SU-DHL-6 (cell line): ENCODE data around the gene NLRP3.

Experiments used
- H2AFZ ChIP-seq: fragments of 200-600 bp; sonication (generic); 2 replicates; pipeline ENCODE4 v1.6.1; 2014; ENCODE audit warnings: low read depth, mild to moderate bottlenecking, moderate library complexity, mixed read lengths, antibody characterized with exemption, low read length; ENCODE audit not compliant: severe bottlenecking
- H3F3A ChIP-seq: fragments of 200-600 bp; shearing (Covaris generic); 2 replicates; pipeline ENCODE4 v1.6.0; 2016; ENCODE audit warnings: antibody characterized with exemption, mild to moderate bottlenecking; ENCODE audit not compliant: insufficient read depth
- H3K27ac ChIP-seq: fragments of 200-600 bp; sonication (generic); 2 replicates; pipeline ENCODE4 v1.5.1; 2016; ENCODE audit warnings: low read depth, mild to moderate bottlenecking, low read length, moderate library complexity, mixed read lengths
- H3K27me3 ChIP-seq: fragments of 200-600 bp; sonication (generic), shearing (Covaris generic); 2 replicates; pipeline ENCODE4 v1.6.0; 2014; ENCODE audit warnings: mild to moderate bottlenecking, low read length
- H3K36me3 ChIP-seq: fragments of 200-600 bp; sonication (generic); 2 replicates; pipeline ENCODE4 v1.6.1; 2014; ENCODE audit warnings: mild to moderate bottlenecking, low read length, mixed read lengths
- H3K4me2 ChIP-seq: fragments of 300-600, 200-600 bp; shearing (Covaris generic), sonication (generic); 2 replicates; pipeline ENCODE4 v1.6.0; 2014; ENCODE audit warnings: low read length, low read depth, mild to moderate bottlenecking; ENCODE audit not compliant: poor library complexity, severe bottlenecking
- H3K4me3 ChIP-seq: fragments of 200-600 bp; sonication (generic); 2 replicates; pipeline ENCODE4 v1.5.1; 2014; ENCODE audit warnings: antibody characterized with exemption, low read length, mild to moderate bottlenecking, mixed read lengths; ENCODE audit not compliant: insufficient read depth, poor library complexity, severe bottlenecking
- H3K79me2 ChIP-seq: fragments of 200-600 bp; sonication (generic); 2 replicates; pipeline ENCODE4 v1.6.1; 2014; ENCODE audit warnings: mild to moderate bottlenecking, low read length, moderate library complexity; ENCODE audit not compliant: insufficient read depth
- H3K9ac ChIP-seq: fragments of 200-600 bp; sonication (generic); 2 replicates; pipeline ENCODE4 v1.7.0; 2014; ENCODE audit warnings: mild to moderate bottlenecking, low read length
- H3K9me2 ChIP-seq: fragments of 200-600 bp; sonication (generic); replicated peaks from 2 replicates; pipeline ENCODE4 v1.6.1; 2014; ENCODE audit warnings: low read length; ENCODE audit not compliant: insufficient read depth
- H3K9me3 ChIP-seq: fragments of 200-600 bp; sonication (generic); 2 replicates; pipeline ENCODE4 v1.6.1; 2014; ENCODE audit warnings: low read length, mixed read lengths; ENCODE audit not compliant: insufficient read depth
- H4K20me1 ChIP-seq: fragments of 200-600 bp; sonication (generic); 2 replicates; pipeline ENCODE4 v1.6.1; 2014; ENCODE audit warnings: low read depth, mild to moderate bottlenecking, antibody characterized with exemption, low read length, moderate library complexity, mixed read lengths
- CTCF ChIP-seq: fragments of 200-600 bp; sonication (generic); IDR thresholded peaks from one replicate; pipeline ENCODE4 v1.5.1; 2017; ENCODE audit warnings: antibody characterized with exemption, mild to moderate bottlenecking, low read length, moderate library complexity; ENCODE audit not compliant: insufficient read depth, poor library complexity, severe bottlenecking
- EZH2phosphoT487 ChIP-seq: fragments of 200-600 bp; sonication (generic), shearing (Covaris generic); conservative IDR thresholded peaks from 2 replicates; pipeline ENCODE4 v1.6.1; 2018; ENCODE audit warnings: mild to moderate bottlenecking, antibody characterized with exemption, low read length, moderate library complexity, mixed read lengths

NLRP3 gene

GRCh38 chr1:247435030-247435758, 19.2 kb downstream of the NLRP3 start:
- no peaks in the 10 kb centered on the region for H3K27me3 ChIP-seq
- H3K79me2 ChIP-seq: no peaks in the 10 kb centered on the region
- no peak overlapping the region for H3K27ac ChIP-seq
- no peak overlapping the region for H2AFZ ChIP-seq
- H3F3A ChIP-seq: no peaks in the 10 kb centered on the region
- no peak overlapping the region for H3K4me3 ChIP-seq
- H3K9ac ChIP-seq: no peak overlapping the region
- H3K9me3 ChIP-seq: no peaks in the 10 kb centered on the region
- H3K9me2 ChIP-seq: no peaks in the 10 kb centered on the region
- no peak overlapping the region for H3K4me2 ChIP-seq
- H3K36me3 ChIP-seq: no peaks in the 10 kb centered on the region
- TF ChIP-seq CTCF (no peak), EZH2phosphoT487 (no peak)
- no peaks in the 10 kb centered on the region for H4K20me1 ChIP-seq

GRCh38 chr1:247435759-247436147, 19.8 kb downstream of the NLRP3 start:
- no peaks in the 10 kb centered on the region for H3K9me3 ChIP-seq
- no peak overlapping the region for H3K9ac ChIP-seq

GRCh38 chr1:247437551-247438505, 21.9 kb downstream of the NLRP3 start:
- Histone ChIP-seq H3K9ac (no peak overlapping the region), H3K9me2 (no peaks in the 10 kb centered on the region), H3K27ac (no peak overlapping the region), H3K27me3 (no peaks in the 10 kb centered on the region), H3K4me3 (no peak overlapping the region), H4K20me1 (no peaks in the 10 kb centered on the region), H3K36me3 (no peaks in the 10 kb centered on the region), H3K4me2 (no peak overlapping the region), H2AFZ (no peak overlapping the region), H3K79me2 (no peaks in the 10 kb centered on the region), H3F3A (no peaks in the 10 kb centered on the region), H3K9me3 (no peaks in the 10 kb centered on the region)
- TF ChIP-seq EZH2phosphoT487: no peak
- no peak for TF ChIP-seq CTCF

More at GRCh38 chr1:247435759-247436147, 19.8 kb downstream of the NLRP3 start:
- Histone ChIP-seq H3K4me2 (no peak overlapping the region), H3K27me3 (no peaks in the 10 kb centered on the region), H4K20me1 (no peaks in the 10 kb centered on the region), H3K36me3 (no peaks in the 10 kb centered on the region), H3K27ac (no peak overlapping the region), H3F3A (no peaks in the 10 kb centered on the region), H3K79me2 (no peaks in the 10 kb centered on the region), H2AFZ (no peak overlapping the region), H3K9me2 (no peaks in the 10 kb centered on the region), H3K4me3 (no peak overlapping the region)
- TF ChIP-seq EZH2phosphoT487 (no peak), CTCF (no peak)
